GM12878 (cell line): ENCODE measurements around the gene C2CD4D.

Experiments
- CTCF ChIP-seq, 3 experiments: IDR thresholded peaks in 2 of 3; conservative IDR thresholded peaks in 1 of 3; 2 replicates each; pipeline ENCODE4 v1.5.1; 2011; ENCODE audit warnings: low read depth in 3 of 3, low read length in 3 of 3, mild to moderate bottlenecking in 3 of 3, control low read depth in 2 of 3, moderate library complexity in 2 of 3, inconsistent platforms in 1 of 3, mixed read lengths in 1 of 3; ENCODE audit not compliant: control insufficient read depth in 2 of 3, insufficient read depth in 1 of 3; ENCODE audit errors: extremely low read depth in 1 of 3
- GABPA ChIP-seq: IDR thresholded peaks from 2 replicates; pipeline ENCODE4 v1.6.1; 2014; ENCODE audit warnings: antibody characterized with exemption, low read depth, mild to moderate bottlenecking, inconsistent platforms
- MXI1 ChIP-seq: fragments of 150-350 bp; IDR thresholded peaks from 2 replicates; pipeline ENCODE4 v1.6.1; 2011; ENCODE audit warnings: low read depth, mild to moderate bottlenecking, inconsistent platforms, low read length, improper control_type of control experiment
- NFYB ChIP-seq: IDR thresholded peaks from 2 replicates; pipeline ENCODE4 v1.6.1; 2011; ENCODE audit warnings: low read depth, mild to moderate bottlenecking, low read length, improper control_type of control experiment, moderate library complexity; ENCODE audit not compliant: insufficient read depth
- SREBF2 ChIP-seq: IDR thresholded peaks from 2 replicates; pipeline ENCODE4 v1.6.1; 2012; ENCODE audit warnings: mild to moderate bottlenecking, low read length
- TAF1 ChIP-seq: IDR thresholded peaks from 2 replicates; pipeline ENCODE4 v1.6.1; 2011; ENCODE audit warnings: mild to moderate bottlenecking, low read depth, low read length, borderline replicate concordance
- TF ChIP-seq, protein P1 (sequence below): fragments of 150-350 bp; IDR thresholded peaks from 2 replicates; pipeline ENCODE4 v1.6.1; 2016; ENCODE audit warnings: low read depth, low read length
- TF ChIP-seq, protein P2 (sequence below): IDR thresholded peaks from 2 replicates; pipeline ENCODE4 v1.6.1; 2012; ENCODE audit warnings: mild to moderate bottlenecking, low read depth, low read length

- TF ChIP-seq SREBF2 (no peak), TAF1 (no peak), CTCF (IDR thresholded peaks at IDR 0.05 in 2 of 3, conservative IDR thresholded peaks at IDR 0.05 in 1 of 3; ENCODE audit: control insufficient read depth in 2 of 3, extremely low read depth in 1 of 3, insufficient read depth in 1 of 3, low read depth in 3 of 3, low read length in 3 of 3) (no peak), GABPA (no peak), MXI1 (no peak), NFYB (no peak)
- TF ChIP-seq, protein P1, sequence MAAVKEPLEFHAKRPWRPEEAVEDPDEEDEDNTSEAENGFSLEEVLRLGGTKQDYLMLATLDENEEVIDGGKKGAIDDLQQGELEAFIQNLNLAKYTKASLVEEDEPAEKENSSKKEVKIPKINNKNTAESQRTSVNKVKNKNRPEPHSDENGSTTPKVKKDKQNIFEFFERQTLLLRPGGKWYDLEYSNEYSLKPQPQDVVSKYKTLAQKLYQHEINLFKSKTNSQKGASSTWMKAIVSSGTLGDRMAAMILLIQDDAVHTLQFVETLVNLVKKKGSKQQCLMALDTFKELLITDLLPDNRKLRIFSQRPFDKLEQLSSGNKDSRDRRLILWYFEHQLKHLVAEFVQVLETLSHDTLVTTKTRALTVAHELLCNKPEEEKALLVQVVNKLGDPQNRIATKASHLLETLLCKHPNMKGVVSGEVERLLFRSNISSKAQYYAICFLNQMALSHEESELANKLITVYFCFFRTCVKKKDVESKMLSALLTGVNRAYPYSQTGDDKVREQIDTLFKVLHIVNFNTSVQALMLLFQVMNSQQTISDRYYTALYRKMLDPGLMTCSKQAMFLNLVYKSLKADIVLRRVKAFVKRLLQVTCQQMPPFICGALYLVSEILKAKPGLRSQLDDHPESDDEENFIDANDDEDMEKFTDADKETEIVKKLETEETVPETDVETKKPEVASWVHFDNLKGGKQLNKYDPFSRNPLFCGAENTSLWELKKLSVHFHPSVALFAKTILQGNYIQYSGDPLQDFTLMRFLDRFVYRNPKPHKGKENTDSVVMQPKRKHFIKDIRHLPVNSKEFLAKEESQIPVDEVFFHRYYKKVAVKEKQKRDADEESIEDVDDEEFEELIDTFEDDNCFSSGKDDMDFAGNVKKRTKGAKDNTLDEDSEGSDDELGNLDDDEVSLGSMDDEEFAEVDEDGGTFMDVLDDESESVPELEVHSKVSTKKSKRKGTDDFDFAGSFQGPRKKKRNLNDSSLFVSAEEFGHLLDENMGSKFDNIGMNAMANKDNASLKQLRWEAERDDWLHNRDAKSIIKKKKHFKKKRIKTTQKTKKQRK = no peak
- TF ChIP-seq, protein P2, sequence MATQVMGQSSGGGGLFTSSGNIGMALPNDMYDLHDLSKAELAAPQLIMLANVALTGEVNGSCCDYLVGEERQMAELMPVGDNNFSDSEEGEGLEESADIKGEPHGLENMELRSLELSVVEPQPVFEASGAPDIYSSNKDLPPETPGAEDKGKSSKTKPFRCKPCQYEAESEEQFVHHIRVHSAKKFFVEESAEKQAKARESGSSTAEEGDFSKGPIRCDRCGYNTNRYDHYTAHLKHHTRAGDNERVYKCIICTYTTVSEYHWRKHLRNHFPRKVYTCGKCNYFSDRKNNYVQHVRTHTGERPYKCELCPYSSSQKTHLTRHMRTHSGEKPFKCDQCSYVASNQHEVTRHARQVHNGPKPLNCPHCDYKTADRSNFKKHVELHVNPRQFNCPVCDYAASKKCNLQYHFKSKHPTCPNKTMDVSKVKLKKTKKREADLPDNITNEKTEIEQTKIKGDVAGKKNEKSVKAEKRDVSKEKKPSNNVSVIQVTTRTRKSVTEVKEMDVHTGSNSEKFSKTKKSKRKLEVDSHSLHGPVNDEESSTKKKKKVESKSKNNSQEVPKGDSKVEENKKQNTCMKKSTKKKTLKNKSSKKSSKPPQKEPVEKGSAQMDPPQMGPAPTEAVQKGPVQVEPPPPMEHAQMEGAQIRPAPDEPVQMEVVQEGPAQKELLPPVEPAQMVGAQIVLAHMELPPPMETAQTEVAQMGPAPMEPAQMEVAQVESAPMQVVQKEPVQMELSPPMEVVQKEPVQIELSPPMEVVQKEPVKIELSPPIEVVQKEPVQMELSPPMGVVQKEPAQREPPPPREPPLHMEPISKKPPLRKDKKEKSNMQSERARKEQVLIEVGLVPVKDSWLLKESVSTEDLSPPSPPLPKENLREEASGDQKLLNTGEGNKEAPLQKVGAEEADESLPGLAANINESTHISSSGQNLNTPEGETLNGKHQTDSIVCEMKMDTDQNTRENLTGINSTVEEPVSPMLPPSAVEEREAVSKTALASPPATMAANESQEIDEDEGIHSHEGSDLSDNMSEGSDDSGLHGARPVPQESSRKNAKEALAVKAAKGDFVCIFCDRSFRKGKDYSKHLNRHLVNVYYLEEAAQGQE = no peak
These were observed 10.3 kb upstream of the C2CD4D start for GRCh38 chr1:151849871-151850270.
